Stimulated activated CD8-positive, alpha-beta memory T cell treated with anti-CD3 and anti-CD28 coated beads, Interleukin-15, amount 100 ng/mL, for 48 hours (primary cell): ENCODE results near the gene IL21R.
"Not testable (repeated sequence)": the region's sequence is repeated elsewhere in the genome, so short reads cannot be mapped to it uniquely, and the experiment has no call there.

Experiments used
- DNase-seq, 2 donors: peaks; one replicate each; pipeline ENCODE4 v3.0.0-alpha.2; 2020; ENCODE audit warnings: low read depth in 2 of 2

Gene IL21R

DNA sequence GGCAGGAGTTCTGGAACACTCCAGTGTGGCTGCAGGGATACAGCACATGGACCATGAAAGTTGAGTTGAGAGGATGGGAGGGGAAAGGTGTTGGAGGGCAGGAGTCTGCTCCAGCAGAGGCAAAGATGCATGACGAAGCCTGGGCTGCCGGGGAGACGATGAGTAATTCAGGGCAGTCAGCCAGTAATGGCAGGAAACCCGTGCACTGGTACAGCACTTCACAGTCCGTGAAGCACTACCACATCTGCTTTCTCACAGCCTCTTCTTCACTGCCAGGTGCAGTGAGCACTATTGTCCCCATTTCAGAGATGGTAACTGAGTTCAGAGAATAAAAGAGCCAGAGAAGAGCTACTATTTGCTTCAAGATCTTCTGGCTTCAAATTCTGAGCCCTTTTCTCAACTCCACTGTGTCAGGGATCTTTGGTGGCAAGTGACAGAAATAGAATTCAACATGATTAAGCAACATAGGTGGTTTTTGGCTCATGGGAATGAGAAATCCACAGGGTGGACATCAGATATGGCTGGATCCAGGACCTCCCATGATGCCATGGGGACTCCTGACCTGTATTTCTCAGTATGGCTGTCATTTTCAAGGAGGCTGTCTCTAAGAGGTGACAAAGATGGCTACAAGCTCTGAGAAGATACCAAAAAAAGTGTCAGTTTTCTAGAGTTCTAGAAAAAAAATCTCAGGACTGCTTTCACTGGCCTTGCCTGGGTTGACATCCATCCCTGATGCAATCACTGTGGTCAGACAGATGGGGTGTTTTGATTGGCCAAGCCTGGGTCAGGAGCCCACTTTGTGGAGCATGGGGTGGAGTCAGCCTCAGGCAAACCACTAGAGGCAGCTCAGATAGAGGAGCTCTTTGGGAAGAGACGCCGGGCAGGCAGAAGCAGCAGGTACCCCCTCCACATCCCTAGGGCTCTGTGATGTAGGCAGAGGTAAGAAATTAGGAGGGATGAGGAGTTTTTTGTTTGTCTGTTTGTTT is 24.7 kb downstream of the IL21R start:
- DNase-seq: peak; percentile 69 to 71

GRCh38 chr16:27427538-27427937 is 25.6 kb downstream of the IL21R start:
- DNase-seq: no peak

DNA sequence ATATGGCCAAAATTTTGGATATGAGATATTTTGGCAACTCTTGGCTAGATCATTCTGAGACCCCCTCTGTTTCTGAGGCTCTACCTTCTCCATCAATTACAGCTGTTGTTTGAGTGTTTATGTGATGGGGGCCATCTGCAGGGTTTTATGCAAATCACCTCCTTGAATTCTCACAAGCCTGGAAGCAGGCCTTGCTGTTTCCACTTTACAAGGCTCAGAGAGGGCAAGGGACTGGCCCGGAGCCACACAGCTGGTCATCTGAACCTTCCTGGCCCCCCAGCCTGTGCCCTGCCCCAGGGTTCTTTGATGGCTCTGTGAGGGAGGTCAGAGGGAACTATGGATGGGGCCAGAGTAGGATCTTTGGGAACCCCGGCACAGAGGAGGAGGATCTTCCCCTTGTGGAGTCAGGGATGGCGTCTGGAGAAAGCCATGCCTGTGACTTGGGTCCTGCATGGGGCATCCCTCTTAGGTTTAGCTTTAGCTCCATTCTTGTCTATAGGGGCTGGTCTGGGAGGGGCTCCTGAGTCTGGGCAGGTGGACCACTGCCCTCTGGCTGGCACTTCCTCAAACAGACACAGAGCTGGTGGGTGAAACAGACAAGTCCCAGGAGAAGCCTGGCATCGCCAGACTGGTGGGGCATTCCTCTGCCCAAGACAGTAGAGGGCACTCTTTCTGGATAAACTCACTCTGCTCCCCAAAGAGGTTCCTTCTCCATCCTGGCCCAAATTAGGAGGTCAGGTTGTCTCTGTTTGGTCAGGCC is 26.2 kb downstream of the IL21R start:
- no peak for DNase-seq

GRCh38 chr16:27429330-27429871 is 27.4 kb downstream of the IL21R start:
- no peak for DNase-seq

GRCh38 chr16:27429981-27430441 is 28.0 kb downstream of the IL21R start:
- no peak for DNase-seq

- DNase-seq: no peak
These were observed 28.5 kb downstream of the IL21R start for GRCh38 chr16:27430512-27430911.

DNA sequence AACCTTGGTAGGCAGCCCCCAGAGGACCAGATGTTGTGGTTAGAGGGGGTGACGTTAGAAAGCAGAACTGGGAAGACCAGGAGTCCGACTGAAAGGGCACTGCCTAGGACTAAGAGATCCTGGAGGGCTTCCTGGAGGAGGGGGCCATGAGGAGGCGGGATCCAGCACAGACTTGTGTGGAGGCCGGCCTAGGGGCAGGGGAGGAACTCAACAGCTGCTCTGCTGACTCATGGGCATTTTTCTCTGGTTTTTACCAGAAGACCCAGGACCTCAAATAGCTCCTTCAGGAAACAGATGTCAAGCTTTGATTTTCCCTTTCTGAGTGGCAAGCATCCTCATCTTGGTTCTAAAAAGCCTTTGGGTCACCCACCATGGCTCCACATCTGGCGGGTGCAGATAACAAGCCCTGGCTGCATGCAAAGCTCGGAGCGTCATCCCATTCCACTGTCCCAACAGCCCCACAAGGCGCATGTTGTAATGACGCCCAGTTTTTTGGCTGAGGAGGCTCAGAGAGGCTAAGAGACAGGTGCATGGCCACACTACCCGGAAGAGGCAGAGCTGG is 29.0 kb downstream of the IL21R start:
- no peak for DNase-seq

DNA sequence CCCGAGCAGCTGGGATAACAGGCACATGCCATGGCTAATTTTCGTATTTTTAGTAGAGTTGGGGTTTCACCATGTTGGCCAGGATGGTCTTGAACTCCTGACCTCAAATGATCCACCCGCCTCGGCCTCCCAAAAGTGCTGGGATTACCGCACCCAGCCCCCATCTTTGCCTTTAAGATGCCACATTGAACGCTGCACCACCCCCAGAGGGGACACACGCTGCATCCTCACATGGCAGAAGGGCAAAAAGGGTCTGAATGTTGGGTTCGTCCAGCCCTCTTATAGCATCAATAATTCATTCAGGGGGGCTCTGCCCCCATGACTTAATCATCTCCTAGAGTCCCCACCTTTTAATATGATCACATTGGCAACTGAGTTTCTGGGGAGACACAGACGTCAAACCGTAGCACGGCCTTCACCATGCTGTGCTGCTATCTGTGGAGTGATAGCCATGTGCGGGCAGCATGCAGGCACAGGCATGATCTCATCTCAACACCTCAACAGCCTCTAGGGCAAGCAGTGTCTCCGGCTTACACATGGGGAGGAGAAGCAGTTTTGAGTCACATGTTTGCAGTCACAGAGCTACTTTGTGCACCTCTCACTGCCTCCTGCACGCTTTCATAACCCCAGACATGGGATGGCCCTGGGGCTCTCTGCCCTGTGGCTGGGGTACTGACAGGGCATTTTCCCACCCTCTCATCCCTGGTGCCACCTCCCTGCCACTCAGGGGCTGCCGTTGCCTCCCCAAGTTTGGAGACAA is 30.0 kb downstream of the IL21R start:
- DNase-seq: no peak

- no peak for DNase-seq
These were observed 30.6 kb downstream of the IL21R start for GRCh38 chr16:27432558-27432957.

GRCh38 chr16:27433191-27433590 is 31.2 kb downstream of the IL21R start:
- not testable (repeated sequence) for DNase-seq

DNA sequence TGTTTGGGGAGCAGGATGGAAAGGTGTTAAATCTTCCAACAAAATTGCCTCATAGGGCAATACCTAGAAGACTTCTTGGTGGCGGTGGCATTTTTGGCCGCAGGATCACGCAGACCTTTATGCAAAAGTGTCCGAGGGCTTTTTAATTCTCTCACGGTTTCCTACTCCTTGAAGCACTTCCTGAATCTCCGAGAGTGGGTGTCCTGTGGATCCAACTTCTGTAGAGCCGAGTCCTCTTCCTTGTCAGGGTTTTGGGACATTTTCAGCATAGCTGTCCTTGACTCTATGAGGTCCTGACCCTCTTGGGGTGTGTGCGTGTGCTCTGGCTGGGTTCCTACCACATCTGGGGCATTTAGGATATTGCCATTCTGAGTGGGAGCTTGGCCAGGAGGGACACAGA is 31.7 kb downstream of the IL21R start:
- no peak for DNase-seq

DNA sequence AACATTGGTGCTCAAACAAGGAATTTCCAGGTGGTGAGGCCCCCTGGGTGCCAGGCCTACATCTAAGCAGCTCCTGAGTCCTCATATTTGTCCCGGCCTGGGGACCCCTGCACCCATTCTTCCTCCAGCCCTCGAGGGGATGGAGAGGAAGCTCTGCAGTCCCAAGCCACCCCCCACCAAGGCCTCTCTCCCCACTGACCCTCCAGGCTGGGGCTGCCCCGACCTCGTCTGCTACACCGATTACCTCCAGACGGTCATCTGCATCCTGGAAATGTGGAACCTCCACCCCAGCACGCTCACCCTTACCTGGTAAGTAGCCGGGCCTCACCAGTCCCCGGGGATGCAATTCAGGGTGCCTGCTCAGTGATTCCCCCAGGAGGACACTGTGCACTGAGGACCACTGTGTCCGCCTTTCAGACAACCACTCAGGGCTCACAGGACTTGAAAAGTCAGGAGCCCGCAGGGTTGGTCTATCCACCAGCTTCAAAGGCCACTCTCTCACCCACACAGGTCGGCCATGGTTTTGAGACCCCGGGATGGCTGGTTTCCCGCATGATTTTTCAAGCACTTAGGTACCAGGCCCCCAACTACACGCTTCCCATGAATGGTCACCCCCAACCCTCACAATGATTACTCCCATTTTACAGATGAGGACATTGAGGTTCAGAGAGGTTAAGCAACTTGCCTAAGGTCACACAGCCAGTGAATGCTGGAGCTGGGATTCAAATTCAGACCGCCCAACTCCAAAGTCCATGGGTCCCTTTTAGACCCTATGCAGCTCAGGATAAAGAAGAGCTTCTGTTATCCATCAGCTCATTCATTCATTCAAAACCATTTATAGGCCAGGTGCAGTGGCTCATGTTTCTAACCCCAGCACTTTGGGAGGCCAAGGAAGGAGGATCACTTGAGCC is 32.4 kb downstream of the IL21R start:
- DNase-seq: no peak

- not testable (repeated sequence) for DNase-seq
These were observed 33.2 kb downstream of the IL21R start for GRCh38 chr16:27435146-27435545.

- no peak for DNase-seq
These were observed 34.1 kb downstream of the IL21R start for GRCh38 chr16:27436065-27436464.

- DNase-seq: no peak
These were observed 35.1 kb downstream of the IL21R start for GRCh38 chr16:27436921-27437650.

GRCh38 chr16:27437946-27438345 is 36.0 kb downstream of the IL21R start:
- no peak for DNase-seq

- no peak for DNase-seq
These were observed 37.5 kb downstream of the IL21R start for GRCh38 chr16:27439271-27440018.

DNA sequence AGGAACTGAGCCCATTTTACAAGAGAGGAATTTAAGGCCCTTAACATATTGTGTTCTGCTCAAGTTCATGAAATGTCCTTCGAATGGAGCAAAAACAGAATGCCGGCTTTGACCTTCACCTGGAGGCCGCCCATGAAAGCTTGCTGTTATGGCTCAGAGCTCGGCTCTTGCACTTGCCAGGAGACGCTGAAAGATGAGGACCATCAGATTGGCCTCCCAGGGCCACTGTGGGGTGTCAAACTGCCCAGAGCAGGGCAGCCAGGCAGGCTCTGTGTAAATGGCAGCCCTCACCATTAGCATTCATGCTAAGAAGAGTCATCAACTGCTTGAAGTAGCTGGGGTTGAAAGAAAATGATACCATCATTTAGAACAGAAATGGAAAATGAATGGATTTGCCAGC is 39.3 kb downstream of the IL21R start:
- DNase-seq: no peak

- DNase-seq: no peak
These were observed 40.0 kb downstream of the IL21R start for GRCh38 chr16:27441998-27442397.
